Lower leg skin (tissue), 4 donors: Measurements from ENCODE around the gene GDPD5. TPM values are rescaled to one million over a fixed set of nuclear protein-coding genes. Genes with fewer than 3 reads are reported as not detected.

Source experiments
- DNase-seq, 2 donors: peaks; one replicate each; pipeline ENCODE4 v3.0.0-alpha.2; 2019; ENCODE audit warnings: low spot score in 2 of 2
- H3K4me3 ChIP-seq: fragments of 200-600 bp; sonication (generic); 2 replicates; pipeline ENCODE4 v1.5.1; 2017; ENCODE audit warnings: mild to moderate bottlenecking, low read depth; ENCODE audit not compliant: poor library complexity, severe bottlenecking
- POLR2A ChIP-seq, 2 donors: fragments of 450-650 bp; IDR thresholded peaks; one replicate each; pipeline ENCODE4 v1.6.1; 2016 to 2017; ENCODE audit warnings: antibody characterized with exemption in 2 of 2, mild to moderate bottlenecking in 1 of 2, moderate library complexity in 1 of 2
- WGBS, 2 donors: methylation state at CpG; one replicate each; pipeline ENCODE4 v1.1.5; 2018; 5-methylcytosine and 5-hydroxymethylcytosine counted together
- intact Hi-C: fragments of 100-400 bp; cut with DNase I; formaldehyde crosslinking; loops from one replicate; pipeline ENCODE4 v1.15.0; 2023; ENCODE audit warnings: low total_unique reads
- total RNA-seq, 4 donors: library from RNA; depleted of rRNA; stranded (reverse); fragments of >200 nt; gene quantifications; one replicate each; pipeline ENCODE4 v1.1.0, GENCODE V29; 2016
- TF ChIP-seq, protein P1 (sequence below), 3 donors: fragments of 450-650 bp; IDR thresholded peaks; one replicate each; pipeline ENCODE4 v1.5.1; 2016; ENCODE audit warnings: antibody characterized with exemption in 3 of 3, mild to moderate bottlenecking in 3 of 3, moderate library complexity in 2 of 3

The GDPD5 gene
- total RNA-seq, 4 donors from 2014 or later, result 3.9 to 8.5 (median 5.2) TPM

GRCh38 chr11:75477614-75477935 lies 48.2 kb downstream of the GDPD5 start:
- H3K4me3 ChIP-seq, result no peak overlapping the region
- intact Hi-C loops, result no loop called here
- DNase-seq, result no peak
- TF ChIP-seq, protein P1, sequence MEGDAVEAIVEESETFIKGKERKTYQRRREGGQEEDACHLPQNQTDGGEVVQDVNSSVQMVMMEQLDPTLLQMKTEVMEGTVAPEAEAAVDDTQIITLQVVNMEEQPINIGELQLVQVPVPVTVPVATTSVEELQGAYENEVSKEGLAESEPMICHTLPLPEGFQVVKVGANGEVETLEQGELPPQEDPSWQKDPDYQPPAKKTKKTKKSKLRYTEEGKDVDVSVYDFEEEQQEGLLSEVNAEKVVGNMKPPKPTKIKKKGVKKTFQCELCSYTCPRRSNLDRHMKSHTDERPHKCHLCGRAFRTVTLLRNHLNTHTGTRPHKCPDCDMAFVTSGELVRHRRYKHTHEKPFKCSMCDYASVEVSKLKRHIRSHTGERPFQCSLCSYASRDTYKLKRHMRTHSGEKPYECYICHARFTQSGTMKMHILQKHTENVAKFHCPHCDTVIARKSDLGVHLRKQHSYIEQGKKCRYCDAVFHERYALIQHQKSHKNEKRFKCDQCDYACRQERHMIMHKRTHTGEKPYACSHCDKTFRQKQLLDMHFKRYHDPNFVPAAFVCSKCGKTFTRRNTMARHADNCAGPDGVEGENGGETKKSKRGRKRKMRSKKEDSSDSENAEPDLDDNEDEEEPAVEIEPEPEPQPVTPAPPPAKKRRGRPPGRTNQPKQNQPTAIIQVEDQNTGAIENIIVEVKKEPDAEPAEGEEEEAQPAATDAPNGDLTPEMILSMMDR (IDR thresholded peaks at IDR 0.05), result no peak
- TF ChIP-seq POLR2A (IDR thresholded peaks at IDR 0.05), result no peak
- WGBS, 2 donors, result 92 to 93% methylated on average over 8 to 9 of the region's 12 CpGs

DNA sequence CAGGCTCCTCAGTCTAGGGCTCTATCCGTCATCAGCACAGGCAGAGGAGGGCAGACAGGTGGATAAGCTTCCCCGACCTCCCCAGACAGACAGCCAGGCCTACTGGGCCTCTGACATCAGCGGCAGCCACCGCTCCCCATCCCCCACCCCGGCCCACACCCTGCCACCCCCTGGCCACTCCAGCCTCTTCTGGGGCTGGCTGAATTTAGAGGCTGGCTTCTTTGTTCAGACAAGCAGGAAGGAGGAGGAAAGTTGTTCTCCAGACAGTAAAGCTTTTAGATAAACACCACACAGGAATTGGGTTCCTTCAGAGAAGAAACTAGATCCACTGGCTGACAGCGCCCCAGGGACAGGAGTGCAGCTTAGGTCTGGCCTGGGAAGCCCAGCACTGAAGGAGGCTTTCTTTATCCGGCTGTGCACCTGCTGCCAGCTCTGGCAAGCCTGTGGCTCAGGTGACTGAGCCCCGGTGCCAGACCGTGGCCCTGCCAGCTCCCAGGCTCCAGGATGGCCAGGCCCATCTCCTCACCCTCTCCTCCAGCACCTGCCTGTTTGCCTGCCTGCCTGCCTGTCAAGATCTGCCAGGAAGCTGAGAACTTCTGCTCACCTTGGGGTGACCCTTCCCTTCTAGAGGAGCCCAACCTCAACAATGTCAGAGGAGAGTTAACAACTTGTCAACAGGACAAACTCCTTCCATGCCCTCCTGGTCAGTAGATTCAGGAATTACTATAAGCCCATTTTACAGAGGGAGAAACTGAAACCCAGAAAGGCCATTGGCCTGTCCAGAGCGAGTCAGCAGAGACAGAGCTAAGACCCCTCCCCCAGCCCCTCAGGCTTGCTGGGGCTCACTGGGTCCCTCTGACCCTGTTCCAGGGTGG lies 48.8 kb downstream of the GDPD5 start:
- no peak overlapping the region for H3K4me3 ChIP-seq
- 53 to 57% methylated on average over 8 to 10 of the region's 10 CpGs for WGBS, 2 donors
- intact Hi-C loops, result no loop called here
- TF ChIP-seq POLR2A (IDR thresholded peaks at IDR 0.05), result no peak
- TF ChIP-seq, protein P1 (IDR thresholded peaks at IDR 0.05), result no peak
- DNase-seq, result no peak

DNA sequence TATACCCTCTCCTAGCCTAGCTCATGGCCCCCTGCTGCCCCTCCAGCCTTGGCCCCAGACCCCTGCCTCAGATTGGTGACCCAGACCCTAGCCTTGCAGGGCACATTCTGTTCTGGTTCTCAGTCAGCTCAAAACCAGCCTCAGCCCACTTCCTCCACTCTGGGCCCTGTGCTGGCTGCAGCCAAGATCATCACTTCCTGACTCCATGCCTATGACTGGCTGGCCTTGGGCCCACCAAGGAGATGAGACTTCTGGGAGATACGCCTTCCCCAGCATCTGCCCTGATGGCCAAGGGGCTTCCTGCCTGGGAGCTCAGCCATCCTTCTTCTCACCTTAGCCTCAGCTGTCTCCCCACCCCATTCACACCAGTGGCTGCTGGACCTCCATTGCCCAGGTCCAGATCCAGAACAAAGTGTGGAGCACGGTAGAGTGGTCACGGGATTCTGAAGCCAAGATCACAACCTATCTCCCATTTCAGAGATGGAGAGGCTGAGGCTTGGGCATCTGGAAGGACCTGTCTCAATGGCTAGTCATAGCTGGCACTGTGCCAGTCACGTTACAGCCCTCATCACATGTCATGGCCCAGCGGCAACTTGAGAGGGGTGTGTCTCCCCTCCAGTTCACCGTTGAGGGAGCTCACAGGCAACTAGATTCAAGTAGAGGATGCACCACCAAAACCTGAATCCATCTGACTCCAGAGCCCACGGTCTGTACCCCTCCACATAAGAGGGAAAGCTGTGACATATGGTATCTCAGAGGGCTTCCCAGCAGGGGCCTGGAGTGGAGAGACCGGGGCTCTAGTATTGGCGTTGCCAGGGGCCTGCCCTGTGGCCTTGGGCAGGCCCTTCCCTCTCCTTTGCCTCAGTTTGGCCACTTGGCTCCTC lies 49.7 kb downstream of the GDPD5 start:
- peak; percentile 37 to 89 for DNase-seq
- 66% methylated on average over 9 of the region's 9 CpGs for WGBS, 2 donors
- intact Hi-C loops, result no loop called here
- H3K4me3 ChIP-seq, result no peak overlapping the region
- no peak for TF ChIP-seq POLR2A (IDR thresholded peaks at IDR 0.05)
- TF ChIP-seq, protein P1 (IDR thresholded peaks at IDR 0.05), result no peak

DNA sequence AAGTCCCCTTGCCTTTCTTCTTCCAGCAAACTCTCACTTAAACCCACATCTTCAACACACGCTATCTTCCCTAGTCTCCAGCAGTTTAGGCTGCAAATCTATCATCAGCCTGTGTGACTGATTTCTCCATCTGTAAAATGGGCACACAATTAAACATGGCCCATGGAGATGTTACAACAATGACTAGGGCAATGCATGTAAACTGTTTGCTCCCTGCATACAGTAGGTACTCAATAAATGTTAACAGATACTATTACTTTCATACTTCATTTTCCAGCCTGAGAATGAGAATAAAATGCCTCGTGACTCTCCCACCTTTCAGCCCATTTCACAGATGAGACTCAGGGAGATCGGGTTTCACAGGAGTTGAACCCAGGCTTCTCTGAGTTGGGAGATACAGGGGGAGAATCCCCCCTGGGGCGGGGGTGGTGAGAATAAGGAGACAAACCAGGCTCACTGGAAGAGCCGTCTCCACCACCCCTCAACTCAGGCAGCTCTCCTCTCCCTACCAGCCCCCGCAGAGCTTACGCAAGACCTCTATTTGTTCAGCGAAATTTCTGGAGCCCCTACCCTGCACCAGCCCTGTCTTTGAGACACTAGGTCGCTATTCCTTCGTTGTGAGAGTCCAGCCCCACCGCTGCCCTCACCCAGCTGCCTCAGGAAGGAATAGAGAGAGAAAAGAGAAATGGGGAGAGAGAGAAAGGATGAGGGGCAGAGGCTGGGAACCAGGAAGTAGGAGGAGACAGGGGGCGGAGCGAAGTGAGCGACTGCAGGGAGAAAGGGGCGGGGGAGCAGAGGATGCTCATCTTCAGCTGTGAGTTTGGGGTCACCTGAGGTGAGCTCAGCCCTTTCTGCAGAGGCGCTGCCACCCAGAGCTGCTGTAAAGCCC lies 50.6 kb downstream of the GDPD5 start:
- H3K4me3 ChIP-seq, result no peak overlapping the region
- no peak for TF ChIP-seq POLR2A (IDR thresholded peaks at IDR 0.05)
- TF ChIP-seq, protein P1 (IDR thresholded peaks at IDR 0.05), result no peak
- no peak for DNase-seq
- intact Hi-C loops, result no loop called here
- 59 to 63% methylated on average over 16 of the region's 16 CpGs for WGBS, 2 donors

GRCh38 chr11:75474240-75474639 lies 51.5 kb downstream of the GDPD5 start:
- no peak overlapping the region for H3K4me3 ChIP-seq
- DNase-seq, result no peak
- WGBS, 2 donors, result 74 to 100% methylated on average over 1 of the region's 1 CpG
- intact Hi-C loops, result no loop called here
- TF ChIP-seq, protein P1 (IDR thresholded peaks at IDR 0.05), result no peak
- no peak for TF ChIP-seq POLR2A (IDR thresholded peaks at IDR 0.05)
